ENCODE results near the gene ACAP2.

ACAP2 gene

GRCh38 chr3:195282961-195283360 lies 159.9 kb downstream of the ACAP2 start:
- DNase-seq: no peak

- no peak for DNase-seq
Measured at GRCh38 chr3:195274259-195274966, 168.4 kb downstream of the ACAP2 start.

- peak; percentile 80 for DNase-seq
Measured at GRCh38 chr3:195271410-195272243, 171.2 kb downstream of the ACAP2 start.

GRCh38 chr3:195270817-195271409 lies 171.9 kb downstream of the ACAP2 start, which contains the start of gene XXYLT1:
XXYLT1 (minus strand) TSS chr3:195271159; CDS start chr3:195271058, 101 bp downstream.
- DNase-seq: peak; percentile 86

GRCh38 chr3:195270079-195270816 lies 172.6 kb downstream of the ACAP2 start:
- DNase-seq: peak; percentile 21

GRCh38 chr3:195269375-195270078 lies 173.3 kb downstream of the ACAP2 start:
- no peak for DNase-seq

GRCh38 chr3:195268576-195269309 lies 174.1 kb downstream of the ACAP2 start:
- no peak for DNase-seq

- DNase-seq: no peak
Measured at GRCh38 chr3:195267096-195267495, 175.7 kb downstream of the ACAP2 start.

- no peak for DNase-seq
Measured at GRCh38 chr3:195266428-195266827, 176.4 kb downstream of the ACAP2 start.

GRCh38 chr3:195265363-195265976 lies 177.3 kb downstream of the ACAP2 start:
- no peak for DNase-seq

- DNase-seq: no peak
Measured at GRCh38 chr3:195263925-195264600, 178.8 kb downstream of the ACAP2 start.

GRCh38 chr3:195263193-195263924 lies 179.5 kb downstream of the ACAP2 start:
- no peak for DNase-seq

- no peak for DNase-seq
Measured at GRCh38 chr3:195261925-195262324, 180.9 kb downstream of the ACAP2 start.

GRCh38 chr3:195260280-195260905 lies 182.4 kb downstream of the ACAP2 start:
- DNase-seq: peak; percentile 14

GRCh38 chr3:195259475-195260279 lies 183.1 kb downstream of the ACAP2 start:
- DNase-seq: peak; percentile 90

- DNase-seq: no peak
Measured at GRCh38 chr3:195259154-195259474, 183.7 kb downstream of the ACAP2 start.

GRCh38 chr3:195258449-195259153 lies 184.2 kb downstream of the ACAP2 start:
- no peak for DNase-seq

Measured in central memory CD4-positive, alpha-beta T cell (primary cell).